ENCODE measurements around the gene ANXA11. TPM values are rescaled to one million over a fixed set of nuclear protein-coding genes. Genes with fewer than 3 reads are reported as not detected.

ANXA11 gene
- total and polyA plus RNA-seq, 12 donors, result 39.0 to 249 (median 73.2) TPM

GRCh38 chr10:80156216-80156615 is 49.1 kb downstream of the ANXA11 start:
- H3K9me3 ChIP-seq (replicated peaks in 1 of 3), result no peaks in the 10 kb centered on the region
- TF ChIP-seq CTCF (IDR thresholded peaks at IDR 0.05), result no peak
- no peak for TF ChIP-seq POLR2A (IDR thresholded peaks at IDR 0.05)
- peaks cover 4 to 17% of the 10 kb centered on the region in 2 donors for H3K4me1 ChIP-seq (replicated peaks in 1 of 2)
- no peak for DNase-seq
- peak overlapping the region in 1 of 5 donors; percentile 77 for H3K27ac ChIP-seq
- H3K36me3 ChIP-seq (replicated peaks in 1 of 2), result peaks cover 0 to 47% of the 10 kb centered on the region in 2 donors
- H3K27me3 ChIP-seq, result no peaks in the 10 kb centered on the region
- no peak overlapping the region for H3K4me3 ChIP-seq
- intact Hi-C loops (cut with DNase I), result loop anchor here (5.0 kb wide), 2 partner anchors 46 to 51 kb away; partner anchors contain the start of gene ANXA11 (in 1 of the 2)
- WGBS, 4 donors, result 91 to 96% (median 93%) methylated on average over 5 of the region's 5 CpGs

GRCh38 chr10:80155696-80156215 is 49.6 kb downstream of the ANXA11 start:
- Histone ChIP-seq H3K4me1 (replicated peaks in 1 of 2) (peaks cover 4 to 17% of the 10 kb centered on the region in 2 donors), H3K27ac (peak overlapping the region in 2 of 5 donors; percentile 21 to 77), H3K4me3 (no peak overlapping the region), H3K36me3 (replicated peaks in 1 of 2) (peaks cover 0 to 47% of the 10 kb centered on the region in 2 donors), H3K9me3 (replicated peaks in 1 of 3) (no peaks in the 10 kb centered on the region), H3K27me3 (no peaks in the 10 kb centered on the region)
- WGBS, 4 donors, result 88 to 91% (median 90%) methylated on average over 7 to 8 of the region's 8 CpGs
- intact Hi-C loops (cut with DNase I), result loop anchor here (5.0 kb wide), 2 partner anchors 47 to 52 kb away; partner anchors contain the start of gene ANXA11 (in 1 of the 2)
- DNase-seq, result no peak
- TF ChIP-seq CTCF (IDR thresholded peaks at IDR 0.05) (no peak), POLR2A (IDR thresholded peaks at IDR 0.05) (no peak)

GRCh38 chr10:80154978-80155695 is 50.2 kb downstream of the ANXA11 start:
- 70 to 84% (median 80%) methylated on average over 9 to 10 of the region's 10 CpGs for WGBS, 4 donors
- Histone ChIP-seq H3K27ac (peak overlapping the region in 2 of 5 donors; percentile 21 to 77), H3K27me3 (no peaks in the 10 kb centered on the region), H3K4me1 (replicated peaks in 1 of 2) (peaks cover 4 to 17% of the 10 kb centered on the region in 2 donors), H3K4me3 (no peak overlapping the region), H3K36me3 (replicated peaks in 1 of 2) (peaks cover 0 to 47% of the 10 kb centered on the region in 2 donors), H3K9me3 (replicated peaks in 1 of 3) (no peaks in the 10 kb centered on the region)
- intact Hi-C loops (cut with DNase I), result loop anchor here (5.0 kb wide), 2 partner anchors 47 to 52 kb away; partner anchors contain the start of gene ANXA11 (in 1 of the 2)
- no peak for DNase-seq
- no peak for TF ChIP-seq CTCF (IDR thresholded peaks at IDR 0.05)
- TF ChIP-seq POLR2A (IDR thresholded peaks at IDR 0.05), result no peak

GRCh38 chr10:80154626-80154977 is 50.7 kb downstream of the ANXA11 start:
- peaks cover 4 to 17% of the 10 kb centered on the region in 2 donors for H3K4me1 ChIP-seq (replicated peaks in 1 of 2)
- intact Hi-C loops (cut with DNase I), result no loop called here
- WGBS, 4 donors, result 93 to 97% (median 96%) methylated on average over 5 of the region's 5 CpGs
- DNase-seq, result no peak
- TF ChIP-seq POLR2A (IDR thresholded peaks at IDR 0.05) (no peak), CTCF (IDR thresholded peaks at IDR 0.05) (no peak)
- no peaks in the 10 kb centered on the region for H3K27me3 ChIP-seq
- H3K36me3 ChIP-seq (replicated peaks in 1 of 2), result peaks cover 0 to 47% of the 10 kb centered on the region in 2 donors
- no peak overlapping the region for H3K4me3 ChIP-seq
- H3K27ac ChIP-seq, result peak overlapping the region in 1 of 5 donors; percentile 65
- H3K9me3 ChIP-seq (replicated peaks in 1 of 3), result no peaks in the 10 kb centered on the region
